Measurements from ENCODE around the gene NAV3. TPM values are rescaled to one million over a fixed set of nuclear protein-coding genes. Genes with fewer than 3 reads are reported as not detected.

Gene NAV3
- polyA plus RNA-seq, 1 of the 3 experiments (the other 2 are of a cell fraction): 10.5 TPM

- TF ChIP-seq REST (IDR thresholded peaks at IDR 0.05; ENCODE audit: low read depth, low read length): no peak
Measured at GRCh38 chr12:78099806-78100205, 269.1 kb downstream of the NAV3 start (continued).

- H3K27me3 ChIP-seq (ENCODE audit: insufficient read depth): no peaks in the 10 kb centered on the region
- no peak overlapping the region; a peak in 1 of 4 replicates for H3K27ac ChIP-seq (ENCODE audit: low read depth in 2 of 2, low read length in 1 of 2)
- peaks cover 4% of the 10 kb centered on the region; the same call in 1 of the 2 replicates for H3K9me3 ChIP-seq
- no peak overlapping the region for H3K4me2 ChIP-seq
- no peak for DNase-seq
- no peak overlapping the region for H2AFZ ChIP-seq (ENCODE audit: low read depth)
- H3K4me1 ChIP-seq (ENCODE audit: control insufficient read depth in 1 of 2, insufficient read depth in 2 of 2, low read depth in 1 of 2, low read length in 1 of 2): peaks cover 0 to 11% of the 10 kb centered on the region in 2 experiments; a peak in 2 of 4 replicates
- H3K36me3 ChIP-seq (replicated peaks in 1 of 2; ENCODE audit: control insufficient read depth in 1 of 2, insufficient read depth in 2 of 2, low read length in 1 of 2): peaks cover 0 to 13% of the 10 kb centered on the region in 2 experiments
- H3K9ac ChIP-seq: no peak overlapping the region
- WGBS (ENCODE audit: low lambda C conversion rate): 94% methylated on average over 4 of the region's 4 CpGs
- 0 out of 2 replicates have a peak, but pooled peaks cover 3% of the 10 kb centered on the region for H3K9me2 ChIP-seq
- ChIA-PET POLR2A (no interaction called here), CTCF (interaction anchor here (1.6 to 2.5 kb wide), 2 partner anchors 16 to 98 kb away, joined by 5 to 10 read pairs; no protein-coding TSS in a partner anchor)
- H3F3A ChIP-seq (replicated peaks; ENCODE audit: insufficient read depth): peaks cover 9% of the 10 kb centered on the region
- no peak for TF ChIP-seq YY1 (IDR thresholded peaks at IDR 0.05; ENCODE audit: low read depth)
- TF ChIP-seq, protein P1, sequence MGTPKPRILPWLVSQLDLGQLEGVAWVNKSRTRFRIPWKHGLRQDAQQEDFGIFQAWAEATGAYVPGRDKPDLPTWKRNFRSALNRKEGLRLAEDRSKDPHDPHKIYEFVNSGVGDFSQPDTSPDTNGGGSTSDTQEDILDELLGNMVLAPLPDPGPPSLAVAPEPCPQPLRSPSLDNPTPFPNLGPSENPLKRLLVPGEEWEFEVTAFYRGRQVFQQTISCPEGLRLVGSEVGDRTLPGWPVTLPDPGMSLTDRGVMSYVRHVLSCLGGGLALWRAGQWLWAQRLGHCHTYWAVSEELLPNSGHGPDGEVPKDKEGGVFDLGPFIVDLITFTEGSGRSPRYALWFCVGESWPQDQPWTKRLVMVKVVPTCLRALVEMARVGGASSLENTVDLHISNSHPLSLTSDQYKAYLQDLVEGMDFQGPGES (IDR thresholded peaks at IDR 0.05; ENCODE audit: low read depth, low read length): no peak
- no peak for TF ChIP-seq GABPA (IDR thresholded peaks at IDR 0.05; ENCODE audit: low read depth)
- TF ChIP-seq GATA2 (CRISPR knock-in tag; IDR thresholded peaks at IDR 0.05): no peak
- TF ChIP-seq REST (IDR thresholded peaks at IDR 0.05; ENCODE audit: low read depth, low read length): no peak
- TF ChIP-seq FOXM1 (IDR thresholded peaks at IDR 0.05; ENCODE audit: low read depth): no peak
- no peak for TF ChIP-seq RAD21 (IDR thresholded peaks at IDR 0.05; ENCODE audit: low read length)
- no peak for TF ChIP-seq ZBTB33 (IDR thresholded peaks at IDR 0.05; ENCODE audit: borderline replicate concordance, low read depth)
- no peak for TF ChIP-seq ELF1 (IDR thresholded peaks at IDR 0.05)
- no peak for TF ChIP-seq MXI1 (IDR thresholded peaks at IDR 0.05; ENCODE audit: low read depth, low read length)
- no peaks in the 10 kb centered on the region for H4K20me1 ChIP-seq (ENCODE audit: insufficient read depth)
- H3K79me2 ChIP-seq (ENCODE audit: insufficient read depth): no peaks in the 10 kb centered on the region
- H3K4me3 ChIP-seq (ENCODE audit: low read depth in 2 of 2, low read length in 1 of 2): no peak overlapping the region
Measured at GRCh38 chr12:78101113-78101876, 270.6 kb downstream of the NAV3 start.
